GM21390 (cell line): ENCODE measurements around the gene RCAN3.
"Not testable (repeated sequence)": the region's sequence is repeated elsewhere in the genome, so short reads cannot be mapped to it uniquely, and the experiment has no call there.

Experiments used
- ATAC-seq: cut with Tn5 transposase; IDR thresholded peaks from one replicate; pipeline ENCODE4 v1.9.1; 2021; ENCODE audit not compliant: unreplicated experiment

The RCAN3 gene

DNA sequence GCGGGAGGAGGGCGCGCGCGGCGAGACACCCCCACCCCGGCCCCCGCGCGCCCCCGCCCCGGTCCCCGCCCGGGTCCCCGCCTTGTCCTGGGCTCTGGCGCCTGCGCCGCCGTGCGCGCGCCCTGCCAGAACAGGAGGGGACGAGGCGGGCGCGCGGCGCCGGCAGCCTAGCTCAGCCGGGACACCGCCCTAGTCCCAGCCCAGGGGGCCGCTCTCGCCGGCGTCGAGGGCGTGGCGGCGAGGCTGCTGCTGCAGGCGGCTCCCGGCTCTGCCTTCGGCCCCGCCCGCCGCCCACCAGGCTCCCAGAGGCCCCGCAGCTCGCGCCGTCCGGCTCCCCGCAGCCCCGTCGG is at the start of gene RCAN3:
RCAN3 (plus strand) TSS at position 128 of the 350 bp plus-strand sequence. CDS start 11,537 bp downstream, outside the sequence.
- no peak for ATAC-seq

DNA sequence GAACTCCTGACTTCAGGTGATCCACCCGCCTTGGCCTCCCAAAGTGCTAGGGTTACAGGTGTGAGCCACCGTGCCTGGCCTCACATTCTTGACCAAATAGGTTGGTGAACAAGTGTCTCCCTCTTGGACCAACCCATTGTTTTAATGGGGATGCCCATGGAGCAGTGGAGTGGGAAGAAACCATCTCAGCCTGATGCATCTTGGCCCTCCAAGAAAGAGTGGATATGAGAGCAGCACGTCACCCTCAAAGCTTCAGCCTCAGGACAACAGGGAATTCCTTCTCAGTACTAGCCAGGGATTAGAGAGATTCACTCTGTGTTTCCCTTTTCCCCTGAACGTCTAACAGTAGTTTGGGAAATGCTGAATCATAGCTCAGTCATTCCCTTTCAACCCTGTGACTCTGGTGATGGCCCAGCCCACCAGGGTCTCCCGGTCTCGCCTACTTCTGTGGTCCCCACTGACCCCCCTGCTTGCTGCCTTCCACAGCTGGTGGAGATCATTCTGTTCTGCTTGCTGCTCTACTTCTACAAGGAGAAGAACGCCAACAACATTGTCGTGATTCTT is 49.6 kb upstream of the RCAN3 start:
- no peak for ATAC-seq

DNA sequence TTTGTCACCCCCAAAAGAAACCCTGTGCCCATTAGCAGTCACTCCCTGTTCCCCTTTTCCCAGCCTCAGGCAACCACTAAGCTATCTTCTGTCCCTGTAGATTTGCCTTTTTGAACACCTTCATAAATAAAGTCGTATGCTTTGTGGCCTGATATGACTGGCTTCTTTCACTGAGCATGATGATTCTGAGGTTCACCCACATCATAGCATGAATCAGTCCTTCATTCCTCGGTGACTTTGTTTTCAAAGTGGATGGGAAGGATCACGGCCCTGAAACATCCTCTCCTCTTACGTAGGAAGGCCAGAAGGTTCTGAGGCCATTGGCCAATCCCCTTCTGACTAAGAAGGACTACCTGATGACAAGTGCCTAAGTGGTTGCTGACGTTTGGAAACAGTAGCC is 48.0 kb upstream of the RCAN3 start:
- no peak for ATAC-seq

DNA sequence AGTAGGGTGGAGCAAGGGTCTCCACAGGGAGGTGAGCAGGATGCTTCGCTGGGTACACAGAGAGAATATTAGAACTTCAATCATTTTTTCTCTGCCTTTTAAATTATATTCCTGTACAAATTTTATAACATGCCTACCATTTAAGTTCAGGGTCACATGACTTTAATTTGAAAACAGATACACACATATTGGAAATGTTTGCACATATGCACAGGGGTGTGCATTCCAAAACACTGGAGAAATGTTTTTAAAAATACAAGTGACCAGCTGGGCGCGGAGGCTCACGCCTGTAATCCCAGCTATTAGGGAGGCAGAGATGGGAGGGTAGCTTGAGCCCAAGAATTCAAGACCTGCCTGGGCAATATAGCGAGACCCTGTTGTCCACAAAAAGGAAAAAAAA is 47.4 kb upstream of the RCAN3 start:
- no peak for ATAC-seq

DNA sequence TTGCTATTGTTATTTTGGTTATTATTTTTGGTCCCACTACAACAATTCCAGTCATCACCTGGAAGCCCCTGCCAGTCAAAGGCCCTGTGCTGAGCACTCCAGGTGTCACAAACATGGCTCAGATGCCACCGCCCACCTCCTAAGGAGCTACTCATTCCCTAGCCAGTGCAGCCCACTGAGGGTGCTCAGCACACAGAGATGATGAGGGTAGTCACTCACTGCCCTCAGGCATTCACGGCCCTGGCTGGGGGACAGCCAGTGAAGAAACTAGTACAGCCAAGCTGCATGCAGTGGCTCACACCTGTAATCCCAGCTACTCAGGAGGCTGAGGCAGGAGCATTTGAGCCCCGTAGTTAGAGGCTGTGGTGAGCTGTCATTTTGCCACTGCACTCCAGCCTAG is 44.8 kb upstream of the RCAN3 start:
- no peak for ATAC-seq

DNA sequence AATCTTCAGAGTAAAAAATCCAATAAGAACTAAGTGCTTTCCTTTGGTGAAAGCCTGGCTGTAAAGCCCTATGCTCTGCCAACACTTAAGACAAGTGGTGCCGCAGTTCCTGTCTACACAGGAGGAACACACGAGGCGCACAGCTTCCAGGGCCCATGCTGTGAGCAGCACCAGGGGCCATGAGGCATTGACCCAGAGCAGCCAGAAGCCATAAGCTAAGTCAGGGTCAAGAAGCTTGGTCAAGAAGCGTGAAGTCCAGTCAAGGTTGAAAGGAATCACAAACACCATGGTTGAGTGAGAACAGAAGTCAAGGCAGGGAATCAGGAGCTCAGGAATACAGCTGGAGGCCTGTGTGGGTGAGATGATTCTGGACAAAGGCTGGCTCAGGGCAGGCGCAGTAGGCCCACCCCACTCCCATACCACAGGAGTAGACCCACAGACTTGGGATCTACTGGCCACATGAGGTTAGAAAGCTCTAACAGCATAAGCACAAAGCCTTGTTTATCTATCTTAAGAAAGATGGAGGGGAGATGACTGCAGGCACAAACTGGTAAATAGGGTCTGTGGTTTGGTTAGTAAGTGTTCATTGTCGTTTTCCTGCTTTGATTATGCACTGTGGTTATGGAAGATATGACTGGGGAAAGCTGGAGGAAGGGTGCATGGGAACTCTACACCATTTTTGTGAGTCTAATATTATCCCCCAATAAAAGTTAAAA is 42.9 kb upstream of the RCAN3 start:
- ATAC-seq, result no peak

DNA sequence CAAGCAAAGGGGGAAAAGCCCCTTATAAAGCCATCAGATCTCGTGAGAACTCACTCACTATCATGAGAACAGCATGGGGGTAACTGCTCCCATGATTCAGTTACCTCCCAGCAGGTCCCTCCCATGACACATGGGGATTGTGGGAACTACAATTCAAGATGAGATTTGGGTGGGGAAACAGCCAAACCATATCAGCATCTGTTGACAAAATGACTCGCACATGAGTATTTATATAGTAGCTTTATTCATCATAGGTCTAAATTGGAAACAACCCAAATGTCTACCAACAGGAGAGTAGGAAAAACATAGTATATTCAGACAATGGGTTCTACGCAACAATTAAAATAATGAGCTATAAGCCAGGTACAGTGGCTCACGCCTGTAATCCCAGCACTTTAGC is 40.5 kb upstream of the RCAN3 start:
- not testable (repeated sequence) for ATAC-seq

DNA sequence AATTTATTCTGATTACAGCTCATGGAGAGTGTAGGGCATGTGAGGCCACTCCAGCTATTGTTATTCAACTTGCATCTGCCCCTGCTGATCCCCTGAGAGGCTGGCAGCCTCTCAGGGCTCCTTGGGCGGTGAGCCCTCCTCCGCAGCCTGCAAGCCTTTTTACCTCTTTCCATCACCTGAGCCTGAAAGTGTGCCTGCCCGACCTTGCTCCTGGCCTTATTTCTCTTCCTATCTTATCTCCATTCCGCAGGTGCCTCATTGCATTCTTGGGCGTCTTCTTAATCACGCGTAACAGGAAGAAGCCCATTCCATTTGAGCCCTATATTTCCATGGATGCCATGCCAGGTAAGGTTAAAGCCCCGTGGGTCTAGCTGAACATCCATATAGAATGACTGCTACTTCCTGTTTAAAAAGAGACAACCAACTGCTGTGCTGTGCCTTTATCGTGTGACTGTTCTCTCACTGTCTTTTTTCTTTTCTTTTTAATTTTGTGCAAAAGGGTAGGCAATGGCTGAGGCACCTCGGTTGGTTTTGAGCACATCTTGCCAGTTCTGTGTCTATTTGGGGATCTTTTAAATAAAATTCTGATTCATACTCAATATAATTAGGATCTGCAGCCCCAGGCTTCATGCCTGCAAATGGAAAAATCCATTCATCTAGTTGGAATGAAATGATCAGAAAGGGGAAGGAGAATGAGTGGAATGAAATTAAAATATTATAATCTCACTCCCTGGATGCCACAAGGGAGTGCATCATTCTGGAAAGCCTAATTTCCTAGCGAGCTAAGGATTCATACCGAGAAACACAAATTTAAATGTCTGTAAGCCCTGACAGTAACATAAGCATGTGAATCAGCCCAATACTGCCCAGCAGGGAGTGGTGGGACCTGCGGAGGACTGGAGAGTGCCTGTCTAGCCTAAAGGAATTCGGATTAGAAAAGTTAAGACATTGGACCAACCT is 38.6 kb upstream of the RCAN3 start:
- ATAC-seq, result no peak

DNA sequence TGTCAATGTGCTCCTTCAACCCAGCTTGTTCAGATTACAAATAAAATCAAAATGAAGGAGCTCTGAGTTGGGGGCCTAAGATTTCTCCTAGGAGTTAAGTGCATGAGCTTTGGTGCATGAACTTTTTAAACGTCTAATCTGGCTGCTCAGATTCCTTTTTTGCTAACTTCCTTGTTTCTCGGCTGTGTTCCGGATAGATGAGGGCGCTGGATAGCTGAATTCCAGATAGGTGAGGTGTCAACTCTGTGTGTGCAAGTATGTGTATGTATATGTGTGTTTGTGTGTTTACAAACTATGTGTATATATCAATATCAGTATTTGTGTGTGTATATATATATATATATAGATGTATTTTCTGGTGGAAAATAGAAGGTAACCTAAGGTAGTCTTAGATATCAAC is 37.5 kb upstream of the RCAN3 start:
- no peak for ATAC-seq

DNA sequence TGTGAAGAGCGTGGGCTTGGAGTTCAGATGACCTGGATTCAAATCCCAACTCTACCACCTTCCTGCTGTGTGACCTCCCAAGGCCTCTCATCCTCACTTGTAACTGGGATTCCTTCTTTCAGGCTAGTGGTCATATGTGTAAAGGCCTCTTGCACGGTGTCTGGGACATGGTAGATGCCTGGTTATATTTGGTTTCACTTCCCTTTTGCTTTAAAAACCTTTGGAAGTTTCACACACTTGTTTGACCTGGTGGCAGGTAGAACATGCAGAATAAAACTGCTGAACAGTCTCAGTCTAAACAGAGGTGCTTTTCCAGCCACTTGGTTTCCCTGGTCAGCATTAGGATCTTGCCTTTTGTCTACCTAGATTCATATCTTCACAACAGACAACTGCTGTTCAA is 37.0 kb upstream of the RCAN3 start:
- ATAC-seq, result no peak

DNA sequence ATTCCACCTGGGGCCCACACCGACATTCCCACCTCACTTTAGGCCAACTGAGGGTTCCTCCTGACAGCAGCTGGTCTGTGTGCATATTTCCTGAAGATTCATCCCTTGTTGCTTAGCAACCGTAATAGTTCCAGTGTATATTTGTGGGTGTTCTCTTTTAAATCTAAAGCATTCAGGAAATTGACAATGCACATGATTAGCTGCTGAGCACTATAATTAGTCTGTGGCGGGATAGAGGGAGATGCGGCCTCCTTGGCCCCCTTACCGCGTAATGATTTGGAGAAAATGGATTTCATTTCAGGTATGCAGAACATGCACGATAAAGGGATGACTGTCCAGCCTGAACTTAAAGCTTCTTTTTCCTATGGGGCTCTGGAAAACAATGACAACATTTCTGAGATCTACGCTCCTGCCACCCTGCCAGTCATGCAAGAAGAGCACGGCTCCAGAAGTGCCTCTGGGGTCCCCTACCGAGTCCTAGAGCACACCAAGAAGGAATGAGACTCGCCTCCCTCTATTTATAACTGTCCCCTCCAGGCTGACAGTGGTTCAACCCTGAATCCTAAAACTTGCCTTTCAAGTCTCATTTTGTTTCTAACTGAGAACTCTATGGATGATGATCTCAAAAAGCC is 33.8 kb upstream of the RCAN3 start:
- ATAC-seq, result no peak

DNA sequence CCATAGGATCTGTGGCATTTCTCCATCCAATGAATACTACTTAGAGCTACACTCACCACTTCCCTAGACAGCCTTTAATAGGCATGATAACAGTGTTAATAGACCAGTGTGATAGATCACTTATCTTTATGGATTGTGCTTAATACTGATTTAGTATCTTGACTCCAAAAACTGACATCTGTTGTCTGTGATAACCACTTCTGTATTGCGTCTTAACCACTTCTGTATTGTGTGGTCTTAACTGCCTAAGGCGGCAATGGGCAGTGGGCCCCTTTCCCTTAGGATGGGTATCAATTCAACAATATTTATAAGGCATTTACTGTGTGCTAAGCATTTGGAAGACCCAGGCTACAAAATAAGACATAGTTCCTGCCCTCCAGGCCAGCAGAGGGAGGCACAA is 32.0 kb upstream of the RCAN3 start:
- no peak for ATAC-seq

DNA sequence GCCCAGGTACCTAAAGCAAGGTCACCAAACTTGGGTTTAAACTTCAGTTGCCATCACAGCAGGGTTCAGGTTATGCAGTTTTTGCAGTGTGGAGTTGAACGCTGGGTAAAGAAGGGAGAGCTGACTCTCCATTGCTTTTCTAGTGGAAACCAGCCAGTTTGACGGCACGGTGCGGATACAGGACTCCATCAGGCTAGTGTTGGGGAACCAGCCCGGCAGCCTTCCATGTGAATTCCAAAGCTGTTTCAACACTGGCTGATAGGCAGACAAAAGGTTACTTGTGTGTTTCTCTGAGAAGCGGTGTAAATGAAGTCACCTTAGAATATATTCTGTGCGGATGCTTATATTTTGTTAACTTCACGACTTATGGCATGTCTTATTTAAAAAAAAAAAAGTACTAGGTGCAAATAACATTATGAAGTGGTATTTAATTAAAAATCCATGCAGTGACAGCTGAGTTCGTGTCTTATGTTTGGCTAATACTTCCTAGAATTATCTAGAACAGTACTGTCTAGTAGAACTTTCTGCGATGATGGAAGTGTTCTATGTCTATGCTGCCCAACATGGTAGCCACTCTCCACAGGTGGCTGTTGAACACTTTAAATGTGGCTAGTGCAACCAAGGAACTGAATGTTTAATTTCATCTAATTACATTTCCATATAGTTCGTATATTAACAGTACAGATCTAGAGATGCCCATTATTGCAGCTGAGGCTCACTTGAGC is 29.9 kb upstream of the RCAN3 start:
- ATAC-seq, result no peak

DNA sequence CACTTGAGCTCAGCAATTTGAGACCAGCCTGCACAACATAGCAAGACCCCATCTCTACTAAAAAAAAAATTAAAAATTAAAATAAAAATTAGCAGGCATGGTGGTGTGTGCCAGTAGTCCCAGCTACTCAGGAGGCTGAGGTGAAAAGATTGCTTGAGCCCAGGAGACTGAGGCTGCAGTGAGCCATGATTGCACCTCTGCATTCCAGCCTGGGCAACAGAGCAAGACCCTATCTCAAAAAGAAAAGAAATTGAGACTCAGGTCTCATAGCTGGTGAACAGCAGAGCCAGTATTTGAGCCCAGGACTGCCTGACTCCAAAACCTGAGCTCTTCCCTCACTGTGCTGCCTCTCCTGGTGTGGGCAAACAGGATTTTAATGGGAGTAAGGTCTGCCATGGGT is 28.4 kb upstream of the RCAN3 start:
- ATAC-seq, result no peak

DNA sequence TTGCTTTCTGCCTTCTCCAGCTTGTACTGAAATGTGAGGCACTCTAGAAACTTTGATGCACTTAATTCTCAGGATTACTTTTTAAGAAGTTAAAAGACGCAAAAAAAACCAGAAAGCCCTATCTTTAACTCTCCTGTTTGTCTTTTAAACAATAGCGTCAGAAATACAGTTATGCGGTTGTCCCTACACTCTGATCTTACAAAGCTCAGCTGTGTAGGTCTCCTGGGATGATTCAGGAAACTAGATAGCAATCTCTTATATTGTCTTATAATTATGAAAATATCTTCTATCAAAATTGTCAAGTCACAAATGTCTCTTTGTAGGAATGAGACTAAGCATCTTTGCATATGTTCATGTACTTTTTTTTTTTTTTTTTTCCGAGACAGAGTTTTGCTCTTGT is 26.9 kb upstream of the RCAN3 start:
- no peak for ATAC-seq

DNA sequence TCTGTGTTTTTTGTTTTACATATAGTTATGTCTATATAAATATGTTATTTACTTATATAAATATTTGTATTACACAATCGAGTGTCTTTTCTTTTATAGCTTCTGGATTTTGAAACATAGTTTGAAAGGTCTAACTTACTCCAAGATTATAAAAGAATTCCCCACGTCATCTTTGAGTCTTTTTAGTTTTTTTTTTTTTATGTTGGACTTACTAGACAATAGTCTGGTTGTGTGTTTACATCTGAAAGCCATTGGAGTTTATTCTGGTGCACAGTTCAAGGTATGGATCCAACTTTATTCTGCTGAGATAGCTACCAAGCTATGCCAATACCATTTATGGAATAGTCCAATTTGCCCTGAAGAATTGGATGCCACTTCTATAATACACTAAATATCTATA is 26.1 kb upstream of the RCAN3 start:
- ATAC-seq, result no peak

DNA sequence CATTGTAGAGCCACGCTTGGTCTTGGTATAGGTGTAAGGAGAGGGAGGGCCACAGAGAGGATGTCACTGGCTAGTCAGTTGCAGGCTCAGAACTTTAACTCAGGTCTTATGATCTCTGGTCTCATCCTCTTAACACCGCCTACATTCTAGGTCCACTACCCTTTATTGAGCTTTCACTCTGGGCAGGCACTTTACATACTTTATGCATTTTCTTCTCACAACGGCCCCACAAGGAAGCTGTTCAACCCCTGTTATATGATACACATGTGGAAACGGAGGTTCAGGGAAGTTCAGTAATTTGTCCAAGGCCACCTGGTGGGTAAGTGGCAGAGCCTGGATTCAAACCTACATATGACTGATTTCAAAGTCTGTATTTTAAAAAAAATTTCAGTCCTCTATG is 25.3 kb upstream of the RCAN3 start:
- no peak for ATAC-seq

DNA sequence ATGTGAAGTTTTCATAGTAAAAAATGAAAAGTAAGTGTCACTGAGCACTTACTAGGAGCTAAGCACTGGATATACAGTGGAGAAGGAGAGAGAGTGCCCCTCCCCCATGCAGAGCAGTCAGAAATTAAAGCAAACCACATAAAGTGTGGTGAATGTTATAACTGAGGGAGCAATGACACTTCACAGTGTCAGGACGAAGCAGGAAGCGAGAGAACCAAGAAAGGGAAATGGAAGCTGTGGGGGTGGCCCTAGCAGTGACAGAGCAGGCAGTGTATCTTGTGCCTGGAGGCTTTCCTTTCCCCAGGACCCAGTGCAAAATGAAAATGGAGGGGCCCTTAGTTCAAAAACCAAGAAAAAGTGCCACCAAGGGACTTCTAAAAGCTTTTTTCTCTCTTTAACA is 21.5 kb upstream of the RCAN3 start:
- peak; percentile 64 for ATAC-seq

DNA sequence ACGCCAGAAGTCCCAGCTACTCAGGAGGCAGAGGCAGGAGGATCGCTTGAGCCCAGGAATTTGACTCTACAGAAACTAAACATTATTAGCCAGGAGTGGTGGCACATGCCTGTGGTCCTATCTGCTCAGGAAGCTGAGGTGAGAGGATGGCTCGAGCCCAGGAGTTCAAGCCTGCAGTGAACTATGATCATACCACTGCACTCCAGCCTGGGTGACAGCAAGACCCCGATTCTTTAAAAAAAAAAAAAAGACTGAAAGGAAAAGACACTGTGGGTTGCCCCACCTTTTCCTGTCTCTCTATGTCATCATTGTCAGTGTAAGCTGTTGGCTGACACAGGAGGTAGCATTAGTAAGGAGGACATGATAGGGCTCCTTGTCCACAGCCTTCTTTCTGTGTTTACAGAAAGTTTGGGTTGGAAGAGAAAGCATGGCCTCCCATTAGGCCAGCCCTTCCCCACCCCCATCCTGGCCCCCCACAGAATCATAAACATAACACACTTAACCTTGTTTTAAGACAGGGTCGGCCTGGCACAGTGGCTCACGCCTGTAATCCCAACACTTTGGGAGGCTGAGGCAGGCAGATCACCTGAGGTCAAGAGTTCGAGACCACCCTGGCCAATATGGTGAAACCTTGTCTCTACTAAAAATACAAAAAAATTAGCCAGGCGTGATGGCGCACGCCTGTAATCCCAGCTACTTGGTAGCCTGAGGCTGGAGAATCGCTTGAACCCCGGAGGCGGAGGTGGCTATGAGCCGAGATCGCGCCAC is 20.6 kb upstream of the RCAN3 start:
- ATAC-seq, result no peak

DNA sequence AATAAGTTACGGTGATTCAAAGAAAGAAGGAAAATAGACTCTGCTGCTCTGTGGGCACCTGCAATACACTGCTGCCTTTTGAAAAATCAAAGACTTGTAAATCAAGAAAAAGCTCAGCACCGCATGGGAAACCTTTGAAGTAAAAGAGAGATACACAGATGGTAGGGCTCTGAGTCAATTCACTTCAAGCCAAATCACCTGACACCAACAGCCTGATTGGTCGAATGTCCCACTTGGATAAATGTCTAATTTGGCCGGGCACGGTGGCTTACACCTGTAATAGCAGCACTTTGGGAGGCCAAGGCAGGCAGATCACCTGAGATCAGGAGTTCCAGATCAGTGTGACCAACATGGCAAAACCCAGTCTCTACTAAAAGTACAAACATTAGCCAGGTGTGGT is 19.2 kb upstream of the RCAN3 start:
- ATAC-seq, result no peak
